SH-SY5Y (cell line): ENCODE results near the gene PTPRM.

ENCODE experiments used
- GATA2 ChIP-seq: IDR thresholded peaks from 2 replicates; pipeline ENCODE4 v1.6.1; 2011; ENCODE audit warnings: mild to moderate bottlenecking, low read depth, low read length
- GATA3 ChIP-seq: IDR thresholded peaks from 2 replicates; pipeline ENCODE4 v1.6.1; 2011; ENCODE audit warnings: low read depth, mild to moderate bottlenecking, low read length, moderate library complexity

DNA sequence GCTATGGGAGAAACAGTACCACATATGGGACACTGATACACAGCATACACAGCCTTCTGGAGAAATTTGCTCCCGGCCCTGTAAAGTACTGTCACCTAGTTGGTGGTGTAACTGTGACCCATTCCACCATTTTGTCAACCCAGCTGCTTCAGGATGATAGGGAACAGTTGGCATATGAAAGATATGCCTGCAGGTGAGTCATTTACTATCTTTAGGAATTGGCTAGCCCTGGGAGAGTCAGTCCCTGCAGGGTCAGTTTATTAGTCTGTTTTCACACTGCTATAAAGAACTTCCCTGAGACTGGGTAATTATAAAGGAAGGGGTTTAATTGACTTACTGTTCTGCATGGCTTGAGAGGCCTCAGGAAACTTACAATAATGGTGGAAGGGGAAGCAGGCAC is 30.0 kb upstream of the PTPRM start:
- TF ChIP-seq GATA2 = no peak
- TF ChIP-seq GATA3 = no peak
